H1 (cell line): Measurements from ENCODE around the gene TACC2. TPM values are rescaled to one million over a fixed set of nuclear protein-coding genes. Genes with fewer than 3 reads are reported as not detected.
A peak's percentile ranks its signal among the peaks of the same experiment; 100 is the strongest.

Source experiments
- CTCF ChIA-PET: fragments of 300-600 bp; sonication (Branson Sonifier 250); formaldehyde crosslinking; loops from one replicate; lab custom pipeline; 2021; ENCODE audit not compliant: partially characterized antibody; lab: Charles Lee
- POLR2A ChIA-PET: fragments of 300-600 bp; sonication (Branson Sonifier 250); formaldehyde crosslinking; loops from one replicate; lab custom pipeline; 2021; ENCODE audit warnings: inconsistent platforms; ENCODE audit not compliant: partially characterized antibody; lab: Charles Lee
- DNase-seq, 2 experiments: peaks; one replicate each; pipeline versions ENCODE4 v3.0.0 to v3.0.0-alpha.2; 2010 to 2022; ENCODE audit warnings: low spot score in 2 of 2, low read depth in 1 of 2, mixed read lengths in 1 of 2
- FAIRE-seq: peaks from 2 replicates; lab custom pipeline; 2011; peaks lifted over from hg19 to GRCh38; lab: Jason Lieb, UNC
- H2AFZ ChIP-seq: 2 replicates; pipeline ENCODE4 v1.8.1; 2012; ENCODE audit warnings: low read length, inconsistent platforms
- H2AK5ac ChIP-seq: 2 replicates; pipeline ENCODE4 v1.6.1; 2013; ENCODE audit warnings: low read depth, low read length
- H2BK120ac ChIP-seq: replicated peaks from 2 replicates; pipeline ENCODE3; 2013; ENCODE audit warnings: low read depth, low read length, inconsistent platforms
- H2BK12ac ChIP-seq: 2 replicates; pipeline ENCODE4 v1.6.1; 2013; ENCODE audit warnings: low read depth, low read length
- H2BK15ac ChIP-seq: 2 replicates; pipeline ENCODE4 v1.6.1; 2013; ENCODE audit warnings: low read length
- H2BK20ac ChIP-seq: 2 replicates; pipeline ENCODE4 v1.6.1; 2013; ENCODE audit warnings: low read length
- H2BK5ac ChIP-seq: 2 replicates; pipeline ENCODE4 v1.6.1; 2013; ENCODE audit warnings: low read depth, low read length
- H3K14ac ChIP-seq: 2 replicates; pipeline ENCODE4 v1.6.1; 2013; ENCODE audit warnings: inconsistent platforms; ENCODE audit not compliant: insufficient read length
- H3K18ac ChIP-seq: 2 replicates; pipeline ENCODE4 v1.6.1; 2013; ENCODE audit warnings: low read length; ENCODE audit errors: extremely low read depth
- H3K23ac ChIP-seq: 2 replicates; pipeline ENCODE4 v1.6.1; 2013; ENCODE audit warnings: inconsistent platforms; ENCODE audit not compliant: insufficient read length
- H3K23me2 ChIP-seq: 2 replicates; pipeline ENCODE4 v1.6.1; 2013; ENCODE audit warnings: low read depth, low read length
- H3K27ac ChIP-seq: 2 replicates; pipeline ENCODE4 v1.6.1; 2011; ENCODE audit warnings: low read depth, low read length, inconsistent platforms
- H3K27me3 ChIP-seq, 4 experiments: replicated peaks in 1 of 4; 1 replicate in 1 of 4; 2 replicates in 3 of 4; pipeline versions ENCODE4 v1.6.1 to v1.8.1; 2011 to 2013; ENCODE audit warnings: low read length in 3 of 4, mild to moderate bottlenecking in 3 of 4, inconsistent platforms in 2 of 4, mixed read lengths in 2 of 4, moderate library complexity in 1 of 4; ENCODE audit not compliant: control insufficient read depth in 3 of 4, insufficient read depth in 3 of 4; ENCODE audit errors: extremely low read depth in 1 of 4
- H3K36me3 ChIP-seq, 4 experiments: 2 replicates each; pipeline versions ENCODE4 v1.6.1 to v1.8.1; 2011 to 2013; ENCODE audit warnings: mild to moderate bottlenecking in 4 of 4, low read length in 3 of 4, moderate library complexity in 2 of 4, control low read depth in 1 of 4, inconsistent platforms in 1 of 4; ENCODE audit not compliant: insufficient read depth in 4 of 4, control insufficient read depth in 2 of 4
- H3K4ac ChIP-seq: replicated peaks from 2 replicates; pipeline ENCODE3; 2013; ENCODE audit warnings: low read length, low read depth, mixed read lengths, inconsistent platforms; ENCODE audit not compliant: insufficient read length
- H3K4me1 ChIP-seq, 4 experiments: replicated peaks in 1 of 4; 1 replicate in 1 of 4; 2 replicates in 3 of 4; pipeline versions ENCODE4 v1.6.1 to v1.8.1; 2011 to 2013; ENCODE audit warnings: low read length in 3 of 4, inconsistent platforms in 2 of 4, mixed read lengths in 1 of 4; ENCODE audit not compliant: insufficient read depth in 4 of 4, control insufficient read depth in 3 of 4
- H3K4me2 ChIP-seq, 2 experiments: 2 replicates each; pipeline versions ENCODE4 v1.6.1 to v1.8.1; 2011 to 2013; ENCODE audit warnings: low read depth in 2 of 2, low read length in 2 of 2, control low read depth in 1 of 2, inconsistent platforms in 1 of 2, mild to moderate bottlenecking in 1 of 2; ENCODE audit not compliant: insufficient read depth in 1 of 2
- H3K4me3 ChIP-seq, 4 experiments: fragments of 200-600, 300-600 bp in 1 of 4; sonication (generic), shearing (Covaris generic), sonication (Bioruptor Twin) in 1 of 4; 2 replicates each; pipeline versions ENCODE4 v1.5.1 to v1.8.1; 2011 to 2016; ENCODE audit warnings: low read length in 4 of 4, low read depth in 3 of 4, control low read depth in 2 of 4, inconsistent platforms in 2 of 4, mild to moderate bottlenecking in 2 of 4, mixed read lengths in 1 of 4, moderate library complexity in 1 of 4; ENCODE audit not compliant: insufficient read depth in 2 of 4; ENCODE audit errors: extremely low read depth in 1 of 4
- H3K56ac ChIP-seq: replicated peaks from 2 replicates; pipeline ENCODE3; 2013; ENCODE audit warnings: low read depth, mild to moderate bottlenecking, mixed read lengths, low read length, inconsistent platforms; ENCODE audit not compliant: insufficient read length
- H3K79me1 ChIP-seq: 2 replicates; pipeline ENCODE4 v1.6.1; 2013; ENCODE audit warnings: low read depth, low read length, control low read depth
- H3K79me2 ChIP-seq, 2 experiments: 2 replicates each; pipeline versions ENCODE4 v1.6.1 to v1.8.1; 2012 to 2013; ENCODE audit warnings: low read length in 2 of 2, mild to moderate bottlenecking in 2 of 2, inconsistent platforms in 1 of 2; ENCODE audit not compliant: insufficient read depth in 2 of 2, control insufficient read depth in 1 of 2
- H3K9ac ChIP-seq, 4 experiments: replicated peaks in 1 of 4; 1 replicate in 1 of 4; 2 replicates in 3 of 4; pipeline versions ENCODE4 v1.6.1 to v1.8.1; 2011 to 2013; ENCODE audit warnings: low read depth in 3 of 4, low read length in 3 of 4, control low read depth in 2 of 4, mild to moderate bottlenecking in 2 of 4, moderate library complexity in 2 of 4, inconsistent platforms in 1 of 4; ENCODE audit errors: extremely low read depth in 1 of 4
- H3K9me3 ChIP-seq, 2 experiments: 2 replicates each; pipeline versions ENCODE4 v1.6.1 to v1.8.1; 2012 to 2013; ENCODE audit warnings: mild to moderate bottlenecking in 2 of 2, moderate library complexity in 2 of 2, control low read depth in 1 of 2, inconsistent platforms in 1 of 2, low read depth in 1 of 2, low read length in 1 of 2, mixed read lengths in 1 of 2; ENCODE audit not compliant: insufficient read depth in 2 of 2
- H4K20me1 ChIP-seq, 2 experiments: replicated peaks in 1 of 2; 2 replicates each; pipeline versions ENCODE3 to v1.8.1; 2011 to 2013; ENCODE audit warnings: inconsistent platforms in 2 of 2, low read length in 2 of 2, mild to moderate bottlenecking in 1 of 2; ENCODE audit not compliant: insufficient read depth in 2 of 2, control insufficient read depth in 1 of 2
- H4K5ac ChIP-seq: 2 replicates; pipeline ENCODE4 v1.6.1; 2013; ENCODE audit warnings: low read length, low read depth, mixed read lengths, inconsistent platforms; ENCODE audit not compliant: insufficient read length
- H4K8ac ChIP-seq: 2 replicates; pipeline ENCODE4 v1.8.0; 2013; ENCODE audit warnings: mild to moderate bottlenecking, moderate library complexity, low read length, inconsistent platforms; ENCODE audit not compliant: insufficient read depth; ENCODE audit errors: extremely low read depth
- H4K91ac ChIP-seq: replicated peaks from 2 replicates; pipeline ENCODE3; 2013; ENCODE audit warnings: low read length, mixed read lengths, inconsistent platforms; ENCODE audit not compliant: insufficient read length
- CREB1 ChIP-seq: IDR thresholded peaks from 2 replicates; pipeline ENCODE4 v1.6.1; 2012; ENCODE audit warnings: inconsistent platforms
- GABPA ChIP-seq: IDR thresholded peaks from 2 replicates; pipeline ENCODE4 v1.6.1; 2011; ENCODE audit warnings: mild to moderate bottlenecking, low read length, moderate library complexity, borderline replicate concordance; ENCODE audit not compliant: insufficient read depth
- NRF1 ChIP-seq: IDR thresholded peaks from 2 replicates; pipeline ENCODE4 v1.6.1; 2011; ENCODE audit warnings: mild to moderate bottlenecking, low read depth, low read length, improper control_type of control experiment
- RFX5 ChIP-seq: IDR thresholded peaks from 2 replicates; pipeline ENCODE4 v1.6.1; 2011; ENCODE audit warnings: low read depth, low read length, improper control_type of control experiment, borderline replicate concordance
- SAP30 ChIP-seq: fragments of 300-600 bp; sonication (generic); IDR thresholded peaks from 2 replicates; pipeline ENCODE4 v1.7.1; 2012; ENCODE audit warnings: low read length, moderate library complexity, mild to moderate bottlenecking, inconsistent platforms; ENCODE audit not compliant: insufficient read depth, insufficient replicate concordance
- TEAD4 ChIP-seq: IDR thresholded peaks from 2 replicates; pipeline ENCODE4 v1.6.1; 2012; ENCODE audit warnings: low read depth, low read length, inconsistent platforms, mixed read lengths
- YY1 ChIP-seq: IDR thresholded peaks from 2 replicates; pipeline ENCODE4 v1.6.1; 2011; ENCODE audit warnings: low read depth, mild to moderate bottlenecking, low read length
- WGBS, 2 experiments: shearing (Covaris generic) in 1 of 2; methylation state at CpG; one replicate each; pipeline versions ENCODE4 v1.1.6 to v1.1.7; 2013 to 2015; ENCODE audit warnings: low lambda C conversion rate in 2 of 2, mixed read lengths in 2 of 2, inconsistent platforms in 1 of 2, low coverage in 1 of 2, missing lambda C conversion rate in 1 of 2; ENCODE audit not compliant: insufficient replicate concordance in 2 of 2, insufficient coverage in 1 of 2, insufficient read length in 1 of 2; ENCODE audit errors: extremely low coverage in 1 of 2, missing lambda C conversion rate in 1 of 2; 5-methylcytosine and 5-hydroxymethylcytosine counted together
- polyA plus RNA-seq, 7 experiments: library from polyadenylated mRNA; depleted of rRNA in 3 of 7; stranded (reverse) in 5 of 7; unstranded in 2 of 7; fragments of >200 nt in 5 of 7; fragments of 200-250 nt in 2 of 7; gene quantifications; 1 replicate in 5 of 7; 2 replicates in 1 of 7; 4 replicates in 1 of 7; pipeline versions ENCODE4 v1.2.1 to v1.2.3, GENCODE V29; 2011 to 2013; ENCODE audit warnings: missing spikeins in 2 of 7, mixed read lengths in 2 of 7
- total RNA-seq: library from RNA; stranded (reverse); fragmentation: NEBNext Ultra II Directional; extraction: Animal tissue kit (Norgen Biotek cat#: 25700); gene quantifications from 2 replicates; pipeline ENCODE4 v1.2.1, GENCODE V29; 2021

Gene TACC2
- total and polyA plus RNA-seq, 2 of the 8 experiments (the other 6 are each of a cell fraction or from before 2014, with no cell fraction given): 21.2 to 46.6 TPM

DNA sequence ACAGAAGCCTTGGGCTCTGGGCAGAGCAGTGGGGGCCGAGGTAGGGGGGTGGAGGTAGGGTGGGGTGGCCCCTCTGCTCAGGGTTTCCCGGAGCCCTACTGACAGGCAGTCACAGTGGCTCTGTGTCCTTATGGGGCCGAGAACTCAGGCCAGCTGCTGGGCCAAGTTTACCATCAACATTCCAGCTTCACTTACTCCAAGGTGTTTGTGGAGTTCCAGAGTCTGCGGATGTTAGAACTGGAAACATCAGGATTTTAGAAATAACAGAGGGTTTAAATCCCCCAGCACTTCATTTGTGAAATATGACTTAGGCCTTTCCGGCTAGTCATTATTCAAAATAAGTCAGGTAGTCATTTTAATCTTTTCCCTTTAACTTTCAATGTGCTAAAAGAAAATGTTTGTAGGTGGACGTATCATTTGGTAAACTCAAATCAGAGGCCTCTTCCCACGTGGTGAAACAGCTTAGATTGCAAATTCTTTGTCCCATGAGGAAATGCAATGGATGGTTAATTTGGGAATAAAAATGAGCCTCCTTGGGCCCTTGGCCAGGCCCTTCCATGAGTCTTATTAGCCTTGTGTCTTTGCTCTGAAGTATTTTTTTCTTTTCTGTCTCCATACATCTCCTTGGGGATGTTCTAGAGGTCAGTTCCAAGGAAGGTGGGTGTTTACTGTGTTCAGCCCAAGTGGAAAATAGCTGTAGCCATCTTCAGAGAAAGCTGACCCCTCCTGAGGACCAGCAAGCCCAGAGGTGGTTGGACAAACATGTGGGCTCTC lies 182.5 kb downstream of the TACC2 start:
- ChIA-PET CTCF (interaction anchor here (0.6 to 2.5 kb wide), 6 partner anchors 9 to 192 kb away, joined by 3 to 10 read pairs (median 3); no protein-coding TSS in a partner anchor), POLR2A (interaction anchor here (1.2 to 21.8 kb wide), 3 partner anchors 4 to 59 kb away, joined by 3 to 237 read pairs (median 237); no protein-coding TSS in a partner anchor)
- no peak overlapping the region; the same call in 1 of the 2 replicates for H3K18ac ChIP-seq
- H2BK20ac ChIP-seq: no peak overlapping the region
- no peaks in the 10 kb centered on the region for H3K27me3 ChIP-seq
- H4K91ac ChIP-seq: no peak overlapping the region
- H3K36me3 ChIP-seq: peaks cover 0 to 5% (median 0%) of the 10 kb centered on the region in 4 experiments; a peak in 1 of 8 replicates
- H2AFZ ChIP-seq: no peak overlapping the region
- H2BK120ac ChIP-seq: peak overlapping the region; percentile 34
- no peak overlapping the region for H4K5ac ChIP-seq
- no peak overlapping the region for H3K9ac ChIP-seq
- peak overlapping the region; percentile 60; the same call in 1 of the 2 replicates for H2BK5ac ChIP-seq
- H2BK15ac ChIP-seq: no peak overlapping the region
- no peaks in the 10 kb centered on the region for H3K23me2 ChIP-seq
- no peak overlapping the region for H4K8ac ChIP-seq
- H3K4me3 ChIP-seq: no peak overlapping the region
- peak overlapping the region; percentile 98 for H2AK5ac ChIP-seq
- no peak for FAIRE-seq
- peaks cover 30% of the 10 kb centered on the region for H3K79me1 ChIP-seq
- H3K9me3 ChIP-seq: no peaks in the 10 kb centered on the region
- peaks cover 0 to 98% of the 10 kb centered on the region in 2 experiments; a peak in 2 of 4 replicates for H3K79me2 ChIP-seq
- peak overlapping the region in 1 of 2 experiments; percentile 42; a peak in 3 of 4 replicates for H3K4me2 ChIP-seq
- no peak overlapping the region for H3K4ac ChIP-seq
- peaks cover 11 to 37% of the 10 kb centered on the region in 2 experiments for H4K20me1 ChIP-seq
- DNase-seq: no peak
- no peak overlapping the region for H3K23ac ChIP-seq
- H3K27ac ChIP-seq: 0 out of 2 replicates have a peak overlapping the region, but pooled peaks have one; percentile 40
- no peak for TF ChIP-seq RFX5
- no peak for TF ChIP-seq CREB1
- TF ChIP-seq NRF1: no peak
- no peak for TF ChIP-seq YY1
- TF ChIP-seq TEAD4: peak; percentile 65; the same call in 1 of the 2 replicates
- no peak for TF ChIP-seq GABPA
- no peak for TF ChIP-seq SAP30
- 74% methylated on average over 6 of the region's 7 CpGs; no CpG with 5 or more reads in 1 of the 2 experiments for WGBS, 2 experiments
- peak overlapping the region; percentile 75; the same call in 1 of the 2 replicates for H2BK12ac ChIP-seq
- H3K14ac ChIP-seq: no peak overlapping the region
- H3K56ac ChIP-seq: no peak overlapping the region
- H3K4me1 ChIP-seq: peaks cover 7 to 41% (median 27%) of the 10 kb centered on the region in 4 experiments
